GM12891 (cell line): Measurements from ENCODE around the gene HES5.

Experiments
- DNase-seq: peaks from one replicate; pipeline ENCODE4 v3.0.0; 2011; ENCODE audit warnings: low spot score; ENCODE audit not compliant: insufficient read length
- FAIRE-seq: peaks from 2 replicates; lab custom pipeline; 2011; peaks lifted over from hg19 to GRCh38; lab: Jason Lieb, UNC
- PAX5 ChIP-seq: IDR thresholded peaks from 2 replicates; pipeline ENCODE4 v1.6.1; 2011; ENCODE audit warnings: low read length, moderate library complexity, mild to moderate bottlenecking; ENCODE audit not compliant: insufficient read depth, severe bottlenecking
- POLR2A ChIP-seq: IDR thresholded peaks from 2 replicates; pipeline ENCODE4 v1.6.1; 2011; ENCODE audit warnings: low read depth, low read length, control low read depth
- POLR2AphosphoS5 ChIP-seq: IDR thresholded peaks from 2 replicates; pipeline ENCODE4 v1.6.1; 2011; ENCODE audit warnings: low read depth, low read length, control low read depth
- POU2F2 ChIP-seq: IDR thresholded peaks from 2 replicates; pipeline ENCODE4 v1.6.1; 2011; ENCODE audit warnings: low read depth, mild to moderate bottlenecking, control low read depth, low read length, moderate library complexity
- SPI1 ChIP-seq: IDR thresholded peaks from 2 replicates; pipeline ENCODE4 v1.6.1; 2011; ENCODE audit warnings: low read depth, low read length, control low read depth
- TAF1 ChIP-seq: IDR thresholded peaks from 2 replicates; pipeline ENCODE4 v1.6.1; 2011; ENCODE audit warnings: low read depth, low read length, control low read depth

The HES5 gene

GRCh38 chr1:2493218-2493617 lies 36.8 kb downstream of the HES5 start:
- TF ChIP-seq SPI1 (no peak), TAF1 (no peak), PAX5 (no peak), POLR2A (no peak), POU2F2 (no peak), POLR2AphosphoS5 (no peak)
- FAIRE-seq (no peak), DNase-seq (no peak)

- FAIRE-seq (no peak), DNase-seq (no peak)
- TF ChIP-seq SPI1 (no peak), POLR2A (no peak), PAX5 (no peak), POU2F2 (no peak), TAF1 (no peak), POLR2AphosphoS5 (no peak)
Observed at GRCh38 chr1:2492091-2492490, 38.0 kb downstream of the HES5 start.

- no peak for DNase-seq
- TF ChIP-seq POLR2A (no peak), TAF1 (no peak), PAX5 (no peak), POLR2AphosphoS5 (no peak), SPI1 (no peak), POU2F2 (no peak)
- no peak for FAIRE-seq
Observed at GRCh38 chr1:2489615-2490014, 40.4 kb downstream of the HES5 start.

GRCh38 chr1:2488688-2489087 lies 41.4 kb downstream of the HES5 start:
- no peak for TF ChIP-seq POLR2AphosphoS5
- TF ChIP-seq SPI1 = no peak
- no peak for TF ChIP-seq POLR2A
- no peak for TF ChIP-seq PAX5
- no peak for TF ChIP-seq POU2F2
- TF ChIP-seq TAF1 = no peak
- DNase-seq (no peak), FAIRE-seq (no peak)

- TF ChIP-seq PAX5 (no peak), POLR2AphosphoS5 (no peak), POLR2A (no peak), TAF1 (no peak), SPI1 (no peak), POU2F2 (no peak)
- no peak for FAIRE-seq
- DNase-seq = no peak
Observed at GRCh38 chr1:2486558-2486957, 43.5 kb downstream of the HES5 start.

GRCh38 chr1:2486041-2486440 lies 44.0 kb downstream of the HES5 start:
- DNase-seq = no peak
- FAIRE-seq = no peak
- TF ChIP-seq SPI1 (no peak), POU2F2 (no peak), TAF1 (no peak), POLR2A (no peak)

GRCh38 chr1:2483970-2484369 lies 46.1 kb downstream of the HES5 start:
- FAIRE-seq (no peak), DNase-seq (no peak)
- TF ChIP-seq PAX5 (no peak), POLR2A (no peak), TAF1 (no peak), SPI1 (no peak), POLR2AphosphoS5 (no peak), POU2F2 (no peak)

GRCh38 chr1:2483026-2483425 lies 47.0 kb downstream of the HES5 start:
- no peak for FAIRE-seq
- no peak for DNase-seq
- TF ChIP-seq SPI1 = no peak
- no peak for TF ChIP-seq POLR2A
- no peak for TF ChIP-seq PAX5
- no peak for TF ChIP-seq TAF1
- TF ChIP-seq POU2F2 = no peak
- TF ChIP-seq POLR2AphosphoS5 = no peak

- DNase-seq = no peak
- TF ChIP-seq POU2F2 (no peak), POLR2A (no peak), SPI1 (no peak), TAF1 (no peak), PAX5 (no peak), POLR2AphosphoS5 (no peak)
- FAIRE-seq = no peak
Observed at GRCh38 chr1:2482588-2482987, 47.5 kb downstream of the HES5 start.

GRCh38 chr1:2481885-2482284 lies 48.2 kb downstream of the HES5 start:
- no peak for FAIRE-seq
- no peak for DNase-seq
- TF ChIP-seq POLR2AphosphoS5 (no peak), POLR2A (no peak), POU2F2 (no peak), PAX5 (no peak), SPI1 (no peak), TAF1 (no peak)

GRCh38 chr1:2480986-2481364 lies 49.1 kb downstream of the HES5 start:
- DNase-seq (no peak), FAIRE-seq (no peak)
- TF ChIP-seq PAX5 (no peak), SPI1 (no peak), POU2F2 (no peak), POLR2A (no peak), POLR2AphosphoS5 (no peak), TAF1 (no peak)
